DMS114 treated with DMSO at 0.1 percent for 48 hours (cell line): ENCODE results near the gene FOXB1.

ENCODE experiments used
- DNase-seq: peaks from one replicate; lab custom pipeline; 2025; ENCODE audit not compliant: unreplicated experiment; lab: John Stamatoyannopoulos, UW

Gene FOXB1

DNA sequence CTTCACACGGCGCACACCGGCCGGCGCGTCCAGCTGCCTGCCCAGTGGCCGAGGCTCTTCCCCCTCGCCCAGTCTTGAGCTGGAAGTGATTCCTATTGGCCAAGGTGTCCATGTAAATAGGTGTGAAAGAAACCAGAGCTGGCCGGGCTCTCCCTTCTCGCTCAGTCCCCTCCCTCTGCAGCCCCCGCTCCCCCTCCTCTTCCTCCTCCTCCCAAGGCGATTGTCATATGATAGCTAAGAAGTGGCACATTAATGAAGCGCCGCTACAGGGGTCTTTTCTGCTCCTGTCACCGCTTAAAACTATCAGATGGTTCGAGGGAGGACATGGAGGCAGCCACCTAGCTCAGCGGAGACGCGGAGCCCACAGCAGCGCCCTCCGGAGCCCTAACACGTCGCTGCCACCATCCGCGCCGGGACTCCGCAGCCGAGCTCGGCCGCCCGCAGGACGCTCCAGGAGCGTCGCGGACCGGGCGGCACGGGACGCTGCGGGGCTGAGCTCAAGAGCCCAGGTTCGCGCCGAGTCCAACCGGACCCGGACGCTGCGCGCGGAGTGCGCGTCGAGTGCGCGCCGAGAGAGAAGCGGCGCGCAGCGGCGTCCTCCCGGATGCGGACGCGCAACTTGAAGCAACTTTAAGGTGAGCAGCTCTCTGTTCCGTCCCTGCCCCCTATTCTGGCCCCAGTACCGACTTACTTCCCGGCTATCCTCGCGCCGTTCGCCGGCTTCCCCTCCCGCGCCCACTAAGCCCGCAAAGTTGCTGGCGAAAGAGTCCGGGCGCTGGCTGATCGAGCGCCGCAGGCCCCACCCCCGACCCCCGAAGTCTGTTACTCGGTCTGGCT is at the start of gene FOXB1:
Gene FOXB1 (plus strand): TSS at position 303 of the 837 bp plus-strand sequence. CDS start 653 bp downstream, outside the sequence.
- no peak for DNase-seq

DNA sequence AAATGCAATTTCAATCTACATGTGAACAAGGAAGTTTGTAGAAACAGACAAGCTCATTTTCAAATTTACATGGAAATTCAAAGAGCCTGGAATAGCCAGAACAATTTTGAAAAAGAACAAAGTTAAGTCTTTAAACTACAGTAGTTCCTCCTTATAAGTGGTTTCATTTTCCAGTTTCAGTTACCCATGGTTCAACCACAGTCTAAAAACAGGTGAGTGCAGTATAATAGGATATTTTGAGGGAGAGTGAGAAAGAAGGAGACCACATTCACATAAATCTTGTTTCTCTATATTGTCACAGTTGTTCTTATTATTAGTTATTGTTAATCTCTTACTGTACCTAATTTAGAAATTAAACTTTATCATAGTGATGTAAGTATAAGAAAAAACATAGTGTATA is 45.8 kb upstream of the FOXB1 start:
- no peak for DNase-seq

DNA sequence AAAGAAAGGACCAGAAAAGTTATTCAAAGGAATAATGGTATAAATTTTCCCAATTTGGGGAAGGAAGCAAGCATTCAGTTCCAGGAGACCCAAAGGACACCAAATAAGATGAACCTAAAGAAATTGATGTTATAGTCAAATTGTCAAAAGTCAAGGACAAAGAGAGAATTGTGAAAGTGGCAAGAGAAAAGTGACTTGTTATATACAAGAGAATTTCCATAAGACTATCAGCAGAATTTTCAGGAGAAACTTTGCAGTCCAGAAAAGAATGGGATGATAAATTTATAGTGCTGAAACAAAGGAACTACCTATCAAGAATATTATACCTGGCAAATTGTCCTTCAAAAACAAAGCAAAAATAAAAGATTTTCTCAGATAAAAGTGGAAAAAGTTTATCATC is 43.8 kb upstream of the FOXB1 start:
- DNase-seq, result no peak

DNA sequence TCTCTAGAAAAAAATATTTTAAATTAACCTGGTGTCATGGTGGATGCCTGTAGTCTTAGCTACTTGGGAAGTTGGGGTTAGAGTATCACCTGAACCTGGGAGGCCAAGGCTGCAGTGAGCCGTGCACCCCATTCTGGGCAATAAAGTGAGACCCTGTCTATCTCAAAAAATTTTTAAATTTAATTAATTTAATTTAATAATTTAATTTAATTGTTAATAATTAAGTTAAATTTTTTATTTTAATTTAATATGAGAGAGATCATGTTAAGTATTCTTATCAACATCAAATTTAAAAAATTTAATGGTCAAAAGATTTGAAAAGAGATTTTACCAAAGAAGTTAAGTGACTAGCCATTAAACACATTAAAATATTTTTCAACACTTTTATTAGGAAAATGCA is 40.8 kb upstream of the FOXB1 start:
- DNase-seq, result no peak

DNA sequence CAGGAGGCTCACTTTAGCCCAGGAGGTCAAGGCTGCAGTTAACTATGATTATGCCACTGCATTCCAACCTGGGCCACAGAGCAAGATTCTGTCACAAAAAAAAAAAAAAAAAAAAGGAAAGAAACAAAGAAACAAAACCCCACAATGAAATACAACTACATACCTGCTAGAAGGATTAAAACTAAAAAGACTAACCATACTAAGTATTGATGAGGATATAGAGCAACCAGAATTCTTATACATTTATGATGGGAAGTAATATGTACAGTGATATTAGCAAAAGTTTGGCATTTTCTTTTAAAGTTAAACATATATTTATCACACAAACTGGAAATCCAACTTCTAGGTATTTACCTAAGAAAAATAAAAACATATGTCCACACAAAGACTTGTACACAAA is 40.2 kb upstream of the FOXB1 start:
- no peak for DNase-seq

DNA sequence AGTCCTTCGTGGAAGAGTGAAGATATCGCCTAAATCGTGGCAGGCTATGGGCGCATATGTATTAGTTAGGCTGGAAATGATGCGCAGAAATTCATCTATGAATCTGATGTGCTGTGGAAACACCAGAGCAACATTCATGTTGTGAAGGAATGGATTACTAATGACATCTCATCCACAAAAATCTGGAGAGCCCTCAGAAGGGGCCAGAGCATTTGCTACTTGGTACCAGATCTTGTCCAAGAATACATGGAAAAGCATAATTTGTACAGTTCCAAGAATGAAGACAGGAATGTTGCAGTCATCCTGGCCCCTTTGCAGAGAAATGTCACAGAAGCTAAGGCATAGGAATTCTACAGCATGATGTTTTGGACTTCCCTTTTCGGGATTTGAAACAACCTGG is 38.4 kb upstream of the FOXB1 start:
- DNase-seq, result no peak

DNA sequence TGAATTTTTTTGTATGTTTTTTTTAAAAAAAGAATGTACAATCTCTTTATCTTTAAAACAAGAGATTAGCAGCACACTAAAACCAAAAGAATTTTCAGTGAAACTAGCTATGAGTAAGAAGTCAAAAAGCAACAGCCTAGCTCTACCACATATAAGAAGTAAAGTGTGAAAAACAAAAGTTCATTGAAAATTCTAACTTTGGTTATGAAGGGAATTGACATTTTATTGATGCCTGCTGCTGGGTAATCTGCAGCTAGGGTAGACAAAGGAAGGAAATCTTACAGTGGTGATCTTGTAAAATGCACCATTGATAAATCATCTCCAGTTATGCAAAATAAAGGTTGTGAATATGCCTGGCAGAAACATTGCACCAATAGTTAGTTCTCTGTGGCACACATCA is 37.8 kb upstream of the FOXB1 start:
- no peak for DNase-seq

DNA sequence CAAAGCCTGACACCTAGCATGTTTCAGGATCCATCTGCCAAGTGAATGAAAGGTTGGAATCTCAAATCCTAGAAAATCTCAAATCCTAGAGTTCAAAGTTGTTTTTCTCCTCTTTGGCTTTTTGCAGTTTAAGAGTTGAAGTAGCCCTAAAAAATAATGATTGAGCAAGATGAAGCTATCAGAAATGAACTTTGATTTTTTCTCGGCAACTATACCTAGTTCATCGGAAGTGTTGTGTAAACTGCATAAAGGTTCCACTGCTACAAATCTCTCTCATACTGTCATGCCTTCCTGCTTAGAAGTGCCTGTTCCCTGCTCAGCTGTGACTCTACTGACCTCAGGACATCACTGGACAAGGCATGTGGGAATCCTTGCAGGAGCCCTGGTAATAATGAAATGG is 35.8 kb upstream of the FOXB1 start:
- DNase-seq, result no peak

DNA sequence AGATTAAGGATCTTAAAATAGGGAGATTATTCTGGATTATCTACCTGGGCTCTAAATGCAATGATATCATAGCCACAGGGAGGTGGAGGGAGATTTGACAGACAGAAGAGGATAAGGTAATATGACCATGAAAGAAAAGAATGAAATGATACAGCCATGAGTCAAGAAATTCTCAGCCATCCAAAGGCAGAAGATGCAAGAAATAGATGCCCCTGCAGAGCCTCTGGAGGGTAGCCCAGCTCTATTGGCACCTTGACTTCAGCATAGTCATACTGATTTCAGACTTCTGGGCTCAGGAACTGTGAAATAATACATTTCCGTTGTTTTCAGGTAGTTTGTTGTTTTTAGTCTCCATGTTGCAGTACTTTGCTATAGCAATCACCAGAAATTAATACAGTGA is 31.9 kb upstream of the FOXB1 start:
- DNase-seq, result no peak

DNA sequence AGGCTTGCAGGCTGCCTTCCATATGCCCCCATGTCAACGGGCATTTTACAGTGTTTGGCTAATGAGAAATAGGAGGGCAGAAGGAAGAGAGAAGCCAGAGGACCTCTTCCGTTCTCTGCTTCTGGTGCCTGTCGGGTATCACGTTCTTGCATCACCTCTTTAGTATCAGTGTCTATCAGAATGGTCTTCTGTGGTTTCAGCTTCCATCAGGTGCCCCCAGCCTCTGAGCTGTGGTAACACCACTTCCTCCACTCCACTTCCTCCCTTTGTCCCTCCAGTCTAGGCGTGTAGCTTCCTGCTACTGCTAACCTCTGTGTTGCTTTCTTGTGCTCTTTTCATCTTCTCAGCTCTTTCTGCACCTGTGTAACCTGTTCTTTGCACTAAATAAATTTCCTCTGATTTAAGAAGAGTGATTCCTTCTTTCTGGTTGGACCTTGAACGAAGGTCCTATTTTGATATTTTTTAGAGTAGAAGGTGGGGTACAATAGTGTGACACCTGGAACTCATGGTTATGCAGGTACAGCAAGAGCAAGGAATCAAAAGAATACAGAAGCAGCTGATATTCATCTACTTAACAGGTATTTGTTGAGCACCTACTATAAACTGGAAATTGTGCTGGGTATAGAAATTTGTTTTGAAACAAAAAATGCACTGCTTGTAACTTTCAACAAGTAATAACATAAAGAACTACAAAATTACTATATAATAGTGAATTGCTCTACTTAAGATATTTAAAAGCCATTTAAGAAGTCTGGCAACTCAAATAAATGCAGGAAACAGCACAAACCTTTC is 27.4 kb upstream of the FOXB1 start:
- no peak for DNase-seq

DNA sequence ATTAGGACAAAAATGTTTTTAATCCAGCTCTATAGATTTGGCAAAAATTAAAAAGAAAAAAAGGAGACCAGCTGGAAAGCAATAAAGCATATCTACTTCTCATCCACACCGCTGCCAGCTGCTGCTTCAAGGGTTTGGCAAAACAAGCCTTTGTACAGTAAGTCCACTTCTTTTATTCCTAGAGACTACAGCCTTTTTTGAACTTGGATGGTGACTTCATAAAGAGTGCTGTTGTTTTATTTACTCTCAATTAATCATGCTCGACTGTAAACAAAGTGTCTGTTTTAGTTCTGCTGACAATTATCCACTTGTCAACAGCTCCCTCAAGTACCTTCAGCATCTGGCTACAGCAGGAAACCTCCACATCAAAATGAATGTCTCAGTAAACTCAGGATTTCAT is 12.3 kb upstream of the FOXB1 start:
- DNase-seq, result no peak

DNA sequence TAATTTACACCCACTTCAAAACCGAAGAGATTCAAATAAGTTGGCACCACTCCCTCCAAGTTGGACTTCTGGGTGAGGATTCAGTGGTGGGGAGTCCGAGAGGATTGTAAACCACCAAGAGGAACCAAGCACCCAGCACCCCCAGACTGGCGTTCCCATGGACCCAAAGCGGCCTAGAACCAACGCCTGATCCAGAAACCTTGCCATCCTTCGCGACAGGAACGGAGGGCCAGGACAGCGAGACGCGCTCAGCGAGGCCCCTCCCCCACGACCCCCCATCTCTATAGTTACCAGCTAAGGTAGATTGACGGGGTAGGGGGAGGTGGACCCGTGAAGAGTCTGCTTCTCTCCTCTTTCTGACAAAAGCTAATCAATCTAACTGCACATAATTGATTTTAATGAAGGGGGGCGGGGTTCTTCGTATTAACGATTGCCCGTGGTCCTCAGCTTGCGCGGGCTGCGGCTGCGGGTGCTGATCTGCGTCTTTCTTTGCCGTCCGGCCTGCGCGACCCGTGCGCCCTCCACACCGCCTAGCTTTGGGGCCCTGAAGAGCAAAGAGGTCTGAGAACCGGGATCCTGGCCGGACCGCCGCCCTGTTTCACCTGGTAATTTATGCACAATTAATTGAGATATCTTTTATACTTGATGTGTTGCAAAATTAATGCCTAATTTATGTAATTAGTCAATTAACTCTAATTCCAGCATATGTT is 10.9 kb upstream of the FOXB1 start:
- DNase-seq, result no peak

DNA sequence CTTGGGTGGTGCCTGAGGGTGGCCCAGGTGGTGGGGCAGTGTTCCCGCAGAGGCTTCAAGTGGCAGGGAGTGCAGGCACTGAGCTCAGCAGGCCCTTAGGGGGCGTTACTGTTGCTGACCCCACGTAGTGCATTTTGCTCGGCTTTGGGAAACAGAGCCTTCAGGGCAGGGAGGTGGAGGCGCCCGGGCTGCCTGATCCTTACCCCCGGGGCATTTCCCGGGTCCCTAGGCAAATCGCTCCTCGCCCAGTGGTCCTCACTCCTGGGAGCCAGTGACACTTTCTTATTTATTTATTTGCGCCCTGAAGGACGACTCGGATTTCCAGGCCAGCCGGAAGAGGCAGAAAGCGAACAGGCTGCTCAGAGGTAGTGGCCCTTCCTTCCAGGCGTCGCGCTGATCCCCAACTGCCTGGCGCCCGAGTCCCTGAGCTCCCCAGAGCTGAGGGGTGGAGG is 10.1 kb upstream of the FOXB1 start:
- DNase-seq, result no peak

DNA sequence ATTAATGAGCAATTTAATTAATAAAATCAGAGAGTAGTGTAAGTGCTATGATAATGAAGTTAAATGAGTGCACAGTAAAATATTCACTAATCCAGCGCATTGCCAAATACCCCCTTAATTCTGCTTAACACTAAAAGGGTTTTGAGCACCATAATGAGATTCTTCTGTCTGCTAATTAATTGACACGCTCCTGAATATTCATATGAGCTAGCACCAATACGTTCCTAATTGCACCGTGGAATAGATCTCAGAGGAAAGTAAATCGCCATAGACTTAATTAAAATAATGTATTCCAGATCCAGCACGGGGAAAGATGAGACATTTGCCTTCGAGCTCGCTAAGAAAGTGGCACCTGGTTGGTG is 9.6 kb upstream of the FOXB1 start:
- DNase-seq, result no peak

DNA sequence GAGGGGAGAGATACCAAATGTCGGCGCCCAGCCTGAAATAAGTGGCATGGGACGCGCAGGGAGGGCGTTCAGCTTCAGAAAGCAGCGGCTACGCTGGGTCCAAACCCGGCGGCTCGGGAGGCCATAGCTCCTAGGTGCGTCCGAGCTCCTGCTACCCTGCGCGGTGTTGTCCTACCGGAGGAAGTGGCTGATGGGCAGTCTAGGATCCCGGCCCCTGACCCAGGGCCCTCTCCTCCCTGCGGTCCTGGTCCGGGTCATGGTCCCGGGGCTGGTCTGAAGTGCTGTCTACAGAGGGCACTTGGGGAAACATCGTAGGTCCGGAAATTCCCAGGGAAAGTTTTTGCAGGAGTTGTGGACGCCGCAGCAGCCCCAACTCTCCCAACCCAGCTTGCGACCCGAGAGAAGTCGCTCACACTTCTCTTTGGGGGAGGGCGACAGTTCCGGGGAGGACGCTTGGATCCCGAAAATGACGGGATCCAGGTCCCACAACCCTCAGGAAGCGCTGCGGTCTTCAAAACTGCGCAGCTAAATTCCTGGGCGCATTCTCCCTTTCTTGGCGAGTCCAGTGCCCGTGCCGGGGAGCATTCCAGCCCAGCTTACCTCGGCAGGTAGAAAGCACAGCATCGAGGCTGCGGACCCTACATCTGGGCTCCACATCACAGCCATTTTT is 9.1 kb upstream of the FOXB1 start:
- DNase-seq, result no peak

DNA sequence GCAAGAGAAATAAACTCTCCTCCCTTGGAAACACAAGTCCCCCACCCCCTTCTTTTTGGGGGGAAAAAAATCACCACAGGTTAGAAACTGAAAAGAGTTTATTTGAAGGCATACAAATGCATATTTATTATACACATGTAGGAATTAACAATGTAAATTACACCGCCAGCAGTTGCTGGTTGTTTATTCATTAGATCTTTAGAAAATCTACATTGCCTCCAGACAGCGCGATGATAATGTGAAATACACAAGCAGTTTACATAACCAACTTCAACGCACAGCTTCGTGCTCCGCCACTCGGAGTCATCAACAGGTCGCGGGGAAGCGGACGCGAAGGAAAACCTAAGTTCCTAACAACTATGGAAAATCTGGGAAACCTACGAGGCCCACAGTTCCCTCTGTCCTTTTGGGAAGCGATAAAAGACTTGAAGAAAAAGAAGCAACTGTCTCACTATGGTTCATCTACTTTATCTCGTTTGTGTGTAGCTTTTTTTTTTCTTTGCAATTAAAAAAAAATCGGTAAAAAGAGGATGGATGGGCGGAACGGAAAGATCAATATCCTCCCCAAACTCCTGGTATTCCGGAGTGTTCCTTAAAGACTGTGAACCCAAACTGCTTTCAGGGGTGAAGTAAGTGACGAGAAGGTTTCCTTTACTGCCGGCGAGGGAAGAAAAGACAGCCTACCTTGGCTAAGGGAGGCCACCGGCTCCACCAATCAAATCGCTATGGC is 8.4 kb upstream of the FOXB1 start:
- DNase-seq, result no peak

DNA sequence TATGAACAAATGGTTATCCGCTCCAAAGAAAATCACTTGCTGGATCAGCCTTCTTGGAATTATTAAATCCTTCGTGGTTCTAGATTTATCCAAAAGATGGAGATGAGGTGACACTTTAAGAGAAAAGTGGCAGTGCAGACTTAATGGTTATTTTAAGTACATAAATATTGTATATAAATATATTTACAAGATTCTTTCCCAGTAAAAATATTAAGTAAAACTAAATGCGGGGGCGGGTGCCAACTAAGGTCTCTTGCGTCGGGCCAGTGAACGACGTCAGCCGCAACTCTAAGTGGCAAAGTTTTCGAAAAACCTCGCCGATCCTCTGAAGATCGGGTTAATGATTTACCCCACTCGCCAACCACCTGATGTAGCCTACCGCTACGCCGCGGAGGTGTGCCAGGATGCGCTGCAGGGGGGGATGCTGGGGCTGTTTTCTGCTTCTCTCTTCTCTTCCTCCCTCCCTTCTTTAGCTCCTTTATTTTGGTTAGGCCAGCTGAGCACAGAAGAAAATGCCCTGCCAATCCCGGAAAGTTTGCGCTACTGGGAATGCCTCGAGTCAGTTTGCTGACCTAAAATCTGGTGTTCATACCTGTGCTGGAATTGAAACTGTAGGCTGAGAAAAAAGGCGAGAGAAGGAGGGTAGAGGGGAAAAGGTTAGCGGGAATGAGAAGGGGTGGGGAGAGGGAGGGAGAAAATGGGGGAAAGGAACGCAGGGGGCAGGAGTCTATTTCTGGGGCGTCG is 7.6 kb upstream of the FOXB1 start:
- DNase-seq, result peak; percentile 38

DNA sequence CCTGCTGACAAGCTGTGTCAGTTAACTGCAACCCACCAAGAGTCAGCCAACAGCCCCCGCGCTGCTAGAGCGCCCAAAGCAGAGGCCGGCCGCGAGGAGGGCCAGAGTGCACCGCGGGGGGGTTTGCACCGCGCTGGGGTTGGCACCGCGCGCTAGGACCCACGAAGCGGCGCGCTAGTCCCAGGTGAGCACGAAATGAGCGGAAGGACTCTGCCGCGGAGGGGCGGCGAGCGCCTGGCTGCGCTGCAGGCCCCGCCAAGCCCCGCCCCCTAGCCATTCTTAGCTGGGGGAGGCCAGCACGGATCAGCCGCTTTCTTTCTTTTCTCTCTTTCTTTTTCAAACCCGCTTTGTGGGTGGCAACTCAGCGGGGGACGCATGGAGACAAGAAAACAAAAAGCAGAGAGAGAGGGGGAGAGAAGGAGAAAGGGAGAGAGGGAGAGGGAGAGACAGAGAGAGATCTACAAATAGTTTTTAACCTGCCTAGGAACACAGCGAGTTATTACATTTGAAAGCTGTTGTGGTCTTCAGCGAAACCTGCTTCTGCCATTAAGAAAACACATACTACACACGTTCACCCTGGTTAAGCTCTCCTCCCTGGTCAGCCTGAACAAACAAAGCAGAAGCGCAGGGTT is 6.9 kb upstream of the FOXB1 start:
- peak; percentile 28 for DNase-seq

DNA sequence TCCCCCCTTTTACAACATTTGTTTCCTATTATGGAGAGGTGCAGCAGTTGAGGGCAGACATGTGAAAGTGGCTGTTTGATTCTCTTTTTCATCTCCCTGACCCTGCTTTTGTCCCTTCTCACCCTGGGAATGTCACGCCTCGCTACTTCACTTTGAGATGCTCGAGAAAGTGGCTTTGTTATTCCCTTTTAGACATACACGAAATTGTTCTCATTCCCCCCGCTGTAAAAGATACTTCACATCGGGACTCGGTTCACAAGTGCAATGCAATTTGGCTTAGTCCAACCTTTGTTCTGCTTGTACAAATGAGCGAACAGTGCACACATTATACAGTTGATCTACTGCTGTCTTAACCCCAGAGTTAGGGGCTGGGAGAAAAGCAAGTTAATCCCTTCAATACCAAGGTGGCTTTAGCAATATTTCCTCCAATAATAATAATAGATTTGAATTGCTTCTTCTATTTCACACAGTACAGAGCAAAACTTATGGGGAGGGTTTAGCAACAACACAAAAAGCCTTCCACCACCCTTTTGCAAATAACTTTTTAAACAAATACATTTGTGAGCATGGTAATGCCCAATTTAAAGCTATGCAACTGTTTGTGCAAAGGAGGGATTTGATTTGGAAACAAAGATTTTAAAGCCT is 5.7 kb upstream of the FOXB1 start:
- DNase-seq, result peak; percentile 17
